ENCODE measurements around the gene C4orf50. TPM values are rescaled to one million over a fixed set of nuclear protein-coding genes. Genes with fewer than 3 reads are reported as not detected.

Gene C4orf50
- total and polyA plus RNA-seq, 7 donors = under 0.01 to 0.83 (median 0.43) TPM; not detected in 1

GRCh38 chr4:5921981-5922380 is 96.2 kb downstream of the C4orf50 start:
- no peak overlapping the region for H3K27ac ChIP-seq
- no peaks in the 10 kb centered on the region for H3K4me1 ChIP-seq
- peaks cover 0 to 44% (median 9%) of the 10 kb centered on the region in 3 donors for H3K27me3 ChIP-seq
- no peak overlapping the region for H3K4me3 ChIP-seq
- intact Hi-C loops (cut with DNase I) = no loop called here
- no peak for DNase-seq
- TF ChIP-seq POLR2A (IDR thresholded peaks at IDR 0.05) (no peak), EP300 (IDR thresholded peaks at IDR 0.05) (no peak), POLR2AphosphoS5 (IDR thresholded peaks at IDR 0.05) (no peak), CTCF (IDR thresholded peaks at IDR 0.05) (no peak)
- no peaks in the 10 kb centered on the region for H3K36me3 ChIP-seq
- H3K9me3 ChIP-seq = no peaks in the 10 kb centered on the region
- WGBS, 2 donors = 42 to 53% methylated on average over 6 of the region's 6 CpGs

- WGBS, 2 donors = 39 to 47% methylated on average over 16 of the region's 16 CpGs
- no peak for TF ChIP-seq EP300 (IDR thresholded peaks at IDR 0.05)
- TF ChIP-seq POLR2AphosphoS5 (IDR thresholded peaks at IDR 0.05) = no peak
- no peak for TF ChIP-seq POLR2A (IDR thresholded peaks at IDR 0.05)
- TF ChIP-seq CTCF (IDR thresholded peaks at IDR 0.05) = no peak
- Histone ChIP-seq H3K4me3 (no peak overlapping the region), H3K36me3 (no peaks in the 10 kb centered on the region), H3K4me1 (no peaks in the 10 kb centered on the region), H3K27me3 (peaks cover 0 to 46% (median 9%) of the 10 kb centered on the region in 3 donors), H3K27ac (no peak overlapping the region), H3K9me3 (no peaks in the 10 kb centered on the region)
- DNase-seq = no peak
- intact Hi-C loops (cut with DNase I) = no loop called here
These were observed 96.9 kb downstream of the C4orf50 start for GRCh38 chr4:5921101-5921980.

- no peaks in the 10 kb centered on the region for H3K36me3 ChIP-seq
- H3K9me3 ChIP-seq = no peaks in the 10 kb centered on the region
- DNase-seq = no peak
- WGBS, 2 donors = 73 to 76% methylated on average over 7 of the region's 7 CpGs
- intact Hi-C loops (cut with DNase I) = no loop called here
- TF ChIP-seq EP300 (IDR thresholded peaks at IDR 0.05) (no peak), CTCF (IDR thresholded peaks at IDR 0.05) (no peak), POLR2A (IDR thresholded peaks at IDR 0.05) (no peak), POLR2AphosphoS5 (IDR thresholded peaks at IDR 0.05) (no peak)
- no peak overlapping the region for H3K4me3 ChIP-seq
- H3K4me1 ChIP-seq = no peaks in the 10 kb centered on the region
- peaks cover 0 to 35% (median 3%) of the 10 kb centered on the region in 3 donors for H3K27me3 ChIP-seq
- H3K27ac ChIP-seq = no peak overlapping the region
These were observed 98.7 kb downstream of the C4orf50 start for GRCh38 chr4:5919571-5919970.

GRCh38 chr4:5919044-5919443 is 99.2 kb downstream of the C4orf50 start:
- WGBS, 2 donors = 72 to 85% methylated on average over 8 of the region's 8 CpGs
- intact Hi-C loops (cut with DNase I) = no loop called here
- no peaks in the 10 kb centered on the region for H3K4me1 ChIP-seq
- H3K9me3 ChIP-seq = no peaks in the 10 kb centered on the region
- H3K36me3 ChIP-seq = no peaks in the 10 kb centered on the region
- no peak overlapping the region for H3K4me3 ChIP-seq
- no peak overlapping the region for H3K27ac ChIP-seq
- no peak for TF ChIP-seq POLR2A (IDR thresholded peaks at IDR 0.05)
- no peak for TF ChIP-seq CTCF (IDR thresholded peaks at IDR 0.05)
- TF ChIP-seq POLR2AphosphoS5 (IDR thresholded peaks at IDR 0.05) = no peak
- TF ChIP-seq EP300 (IDR thresholded peaks at IDR 0.05) = no peak
- peaks cover 0 to 31% (median 0%) of the 10 kb centered on the region in 3 donors for H3K27me3 ChIP-seq
- no peak for DNase-seq

Data from sigmoid colon (tissue), 7 donors.